HG03457 (cell line): Measurements from ENCODE around the gene RFFL.
"Not testable (repeated sequence)": the region's sequence is repeated elsewhere in the genome, so short reads cannot be mapped to it uniquely, and the experiment has no call there.

Experiments used
- ATAC-seq: cut with Tn5 transposase; IDR thresholded peaks from one replicate; pipeline ENCODE4 v1.9.1; 2021; ENCODE audit warnings: moderate number of reproducible peaks; ENCODE audit not compliant: unreplicated experiment

Gene RFFL

GRCh38 chr17:35051183-35051578, 12.3 kb downstream of the RFFL start:
- ATAC-seq = no peak

DNA sequence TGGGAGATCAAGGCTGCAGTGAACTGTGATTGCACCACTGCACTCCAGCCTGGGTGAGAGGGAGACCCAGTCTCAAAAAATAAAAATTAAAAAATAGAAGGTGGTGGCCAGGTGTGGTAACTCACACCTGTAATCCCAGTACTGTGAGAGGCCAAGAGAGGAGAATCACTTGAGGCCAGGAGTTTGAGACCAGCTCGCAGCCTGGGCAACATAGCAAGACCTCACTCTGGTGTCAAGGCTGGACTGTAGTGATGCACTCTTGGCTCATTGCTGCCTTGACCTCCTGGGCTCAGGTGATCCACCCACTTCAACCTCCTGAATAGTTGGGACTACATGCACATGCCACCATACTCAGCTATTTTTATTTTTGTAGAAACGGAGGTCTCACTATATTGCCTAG, 13.3 kb downstream of the RFFL start:
- no peak for ATAC-seq

DNA sequence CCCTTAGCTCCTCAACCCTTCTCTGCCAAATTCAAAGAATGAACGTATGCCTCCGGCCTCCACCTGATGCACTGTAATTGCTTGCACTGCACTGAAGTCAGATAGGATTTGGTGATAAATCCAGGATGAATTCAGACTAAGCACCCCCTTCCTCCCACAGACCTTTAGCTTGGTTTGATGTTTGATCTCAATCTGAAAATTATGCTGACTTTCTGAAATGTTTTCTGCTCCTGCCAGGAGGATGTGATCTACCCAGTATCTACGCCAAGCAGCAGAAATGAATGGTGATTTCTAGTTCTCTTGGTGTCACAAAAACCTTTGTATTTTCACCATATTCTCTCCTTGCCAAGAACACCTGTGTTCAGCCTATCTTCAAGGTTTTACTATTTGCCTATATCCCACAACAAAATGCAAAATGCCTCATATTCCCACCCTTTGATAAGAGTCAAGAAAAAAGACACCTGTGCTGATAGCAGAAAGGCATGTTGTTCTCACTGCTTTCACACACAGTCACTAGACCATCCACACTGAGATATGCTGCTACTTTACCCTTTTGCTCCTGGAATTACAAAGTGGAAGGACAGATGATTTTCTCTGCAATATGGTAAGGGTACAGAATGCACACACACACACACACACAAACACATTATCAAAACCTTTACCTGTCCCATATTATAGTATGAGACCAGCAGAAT, 14.7 kb downstream of the RFFL start:
- no peak for ATAC-seq

GRCh38 chr17:35046740-35047283, 16.7 kb downstream of the RFFL start:
- no peak for ATAC-seq

- ATAC-seq = no peak
Measured at GRCh38 chr17:35046245-35046644, 17.3 kb downstream of the RFFL start.

DNA sequence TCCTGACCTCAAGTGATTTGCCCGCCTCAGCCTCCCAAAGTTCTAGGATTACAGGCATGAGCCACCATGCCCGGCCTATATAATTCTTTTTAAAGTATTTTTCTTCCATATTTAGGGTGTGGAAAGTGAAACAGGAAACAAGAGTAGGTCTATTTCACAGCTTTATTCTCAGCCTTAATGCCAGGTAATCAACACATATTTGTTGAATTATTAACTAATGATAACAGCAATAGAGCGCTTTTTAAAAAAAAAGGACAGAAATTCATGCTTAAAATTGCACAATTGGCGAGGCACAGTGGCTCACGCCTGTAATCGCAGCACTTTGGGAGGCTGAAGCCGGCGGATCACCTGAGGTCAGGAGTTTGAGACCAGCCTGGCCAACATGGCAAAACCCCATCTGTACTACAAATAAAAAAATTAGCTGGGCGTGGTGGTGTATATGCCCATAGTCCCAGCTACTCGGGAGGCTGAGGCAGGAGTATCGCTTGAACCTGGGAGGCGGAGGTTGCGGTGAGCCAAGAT, 18.0 kb downstream of the RFFL start:
- not testable (repeated sequence) for ATAC-seq

DNA sequence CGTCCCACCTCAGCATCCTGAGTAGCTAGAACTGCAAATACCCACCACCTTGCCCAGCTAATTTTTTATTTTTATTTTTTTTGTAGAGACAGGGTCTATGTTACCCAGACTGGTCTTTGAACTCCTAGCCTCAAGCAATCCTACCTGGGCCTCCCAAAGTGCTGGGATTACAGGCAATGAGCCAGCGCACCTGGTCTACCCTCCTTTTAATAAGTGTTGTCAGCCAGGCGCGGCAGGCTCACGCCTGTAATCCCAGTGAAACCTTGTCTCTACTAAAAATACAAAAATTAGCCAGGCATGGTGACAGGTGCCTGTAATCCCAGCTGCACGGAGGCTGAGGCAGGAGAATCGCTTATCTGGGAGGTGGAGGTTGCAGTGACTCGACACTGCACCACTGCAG, 19.3 kb downstream of the RFFL start:
- ATAC-seq = no peak

GRCh38 chr17:35041390-35041789, 22.1 kb downstream of the RFFL start:
- ATAC-seq = no peak

DNA sequence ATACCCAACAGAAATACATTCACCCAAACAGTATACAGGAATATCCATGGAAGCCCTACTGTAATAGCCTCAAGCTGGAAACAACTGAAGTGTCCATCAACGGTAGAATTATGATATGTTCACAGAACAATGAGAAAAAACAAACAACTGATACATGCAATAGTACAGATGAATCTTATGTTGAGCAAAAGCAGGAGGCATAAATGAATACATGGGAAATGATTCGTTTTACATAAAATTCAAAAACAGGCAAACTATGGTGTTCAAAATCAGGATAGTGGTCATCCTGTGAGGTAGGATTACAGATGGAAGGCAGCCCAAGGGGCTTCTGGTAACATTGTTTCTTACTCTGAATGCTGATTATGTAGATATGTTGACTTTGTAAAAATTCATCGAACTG, 25.1 kb downstream of the RFFL start:
- ATAC-seq = no peak

GRCh38 chr17:35030780-35031179, 32.7 kb downstream of the RFFL start:
- no peak for ATAC-seq

DNA sequence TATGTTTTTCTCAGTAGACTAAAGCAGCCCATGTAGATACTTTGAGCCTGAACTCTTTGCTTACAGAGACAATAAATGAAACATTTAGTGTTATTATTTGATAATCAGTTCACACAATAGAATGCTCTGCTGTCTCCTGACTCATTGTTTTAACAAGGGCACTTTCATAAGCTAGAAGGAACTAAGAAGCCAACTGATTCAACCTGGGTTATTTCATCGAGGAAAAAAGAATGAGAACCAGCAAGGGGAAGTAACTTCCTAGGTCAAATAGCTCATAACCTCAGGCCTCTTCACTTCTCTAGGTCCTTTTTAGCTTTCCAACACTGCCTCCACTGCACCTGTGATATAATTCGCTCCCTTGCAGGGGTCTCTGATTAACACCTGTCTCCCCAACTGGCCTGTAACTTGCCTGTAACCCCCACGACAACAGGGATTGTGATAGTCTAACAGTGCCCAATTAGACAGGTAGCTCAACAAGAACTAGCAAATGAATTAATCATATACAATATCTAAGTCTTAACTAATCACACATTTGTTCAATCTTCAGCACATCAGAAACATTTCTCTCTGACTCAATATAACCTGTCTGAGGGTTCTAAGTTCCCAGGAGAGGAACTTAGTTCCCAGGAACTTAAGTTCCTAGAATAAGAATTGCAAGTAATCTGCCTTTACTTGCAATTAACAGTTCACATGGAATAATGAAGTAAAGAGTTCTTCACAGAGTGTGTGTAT, 34.8 kb downstream of the RFFL start:
- ATAC-seq = no peak

DNA sequence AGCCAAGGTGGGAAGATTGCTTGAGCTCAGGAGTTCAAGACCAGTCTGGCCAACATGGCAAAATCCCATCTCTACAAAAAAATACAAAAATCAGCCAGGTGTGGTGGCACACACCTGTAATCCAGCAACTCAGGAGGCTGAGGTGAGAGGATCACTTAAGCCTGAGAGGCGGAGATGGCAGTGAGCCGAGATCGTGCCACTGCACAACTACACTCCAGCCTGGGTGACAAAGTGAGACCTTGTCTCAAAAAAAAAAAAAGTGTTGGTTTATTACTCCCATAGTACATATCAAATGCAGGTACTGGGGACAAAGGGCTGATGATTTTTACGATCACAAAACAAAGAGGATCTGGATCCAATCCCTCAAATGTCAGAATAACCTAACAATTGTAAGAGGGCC, 35.4 kb downstream of the RFFL start:
- not testable (repeated sequence) for ATAC-seq

GRCh38 chr17:35025541-35025940, 38.0 kb downstream of the RFFL start:
- no peak for ATAC-seq

GRCh38 chr17:35023538-35023937, 40.0 kb downstream of the RFFL start:
- no peak for ATAC-seq

DNA sequence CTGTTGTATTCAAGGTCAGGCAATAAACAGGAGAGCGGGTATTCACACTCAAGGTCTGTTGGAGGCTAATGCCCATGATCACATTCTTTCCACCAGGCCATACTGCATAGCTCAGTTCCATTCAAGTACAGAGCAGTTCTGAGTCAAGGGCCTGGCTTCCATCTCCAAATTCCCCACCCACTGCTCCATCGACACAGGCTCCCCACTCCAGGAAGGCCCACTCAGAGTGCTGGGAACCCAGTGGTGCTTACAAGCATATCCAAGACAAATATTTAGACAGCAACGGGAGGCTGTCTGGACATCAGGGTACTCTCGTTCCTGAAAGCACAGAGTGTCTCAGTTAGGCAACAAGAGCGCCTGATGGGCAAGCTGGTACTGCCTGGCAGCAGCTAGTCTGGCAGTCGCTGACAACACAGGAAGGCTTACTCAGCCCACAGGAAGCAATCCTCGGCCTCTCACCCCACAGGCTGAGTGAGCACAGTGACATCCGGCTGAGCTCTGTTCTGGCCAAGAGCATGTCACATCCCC, 40.9 kb downstream of the RFFL start:
- no peak for ATAC-seq

DNA sequence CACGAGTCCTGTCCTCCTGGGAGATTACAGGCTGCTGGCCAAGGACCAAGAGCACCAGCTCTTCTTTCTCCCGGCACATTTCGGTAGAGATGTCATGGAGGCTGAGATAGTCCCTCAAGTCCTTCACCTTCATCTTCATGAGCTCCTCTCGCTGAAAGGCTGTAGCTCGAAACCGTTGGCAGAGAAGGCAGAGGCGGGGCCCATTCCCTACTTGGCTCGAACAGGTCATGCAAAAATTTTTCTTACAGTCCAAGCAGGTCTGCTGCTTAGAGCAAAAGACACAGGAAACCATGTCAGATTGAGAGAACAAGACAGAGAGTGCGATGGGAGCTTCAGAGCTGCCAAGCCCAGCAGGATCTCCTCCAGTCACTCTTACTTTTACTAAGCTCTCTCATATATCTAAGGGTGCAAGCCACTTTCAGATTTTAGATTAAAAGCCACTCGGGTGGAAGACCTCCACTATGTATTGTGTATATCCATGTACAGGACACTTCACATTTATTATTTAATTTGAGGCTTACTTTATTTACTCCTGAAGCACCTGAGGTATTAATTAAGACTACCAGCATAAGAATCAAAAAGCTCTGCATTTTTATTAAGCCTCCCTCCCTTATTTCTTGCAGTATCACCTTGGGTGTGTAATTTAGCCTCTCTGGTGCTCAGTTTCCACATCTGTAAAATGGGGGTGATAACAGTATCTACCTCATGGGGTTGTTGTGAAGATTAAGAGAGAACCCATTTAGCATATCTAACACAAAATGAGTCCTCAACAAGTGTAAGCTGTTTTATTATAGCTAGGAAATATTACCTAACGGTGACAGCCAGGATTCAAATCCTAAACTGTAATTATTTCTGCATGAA, 41.8 kb downstream of the RFFL start:
- ATAC-seq = no peak

DNA sequence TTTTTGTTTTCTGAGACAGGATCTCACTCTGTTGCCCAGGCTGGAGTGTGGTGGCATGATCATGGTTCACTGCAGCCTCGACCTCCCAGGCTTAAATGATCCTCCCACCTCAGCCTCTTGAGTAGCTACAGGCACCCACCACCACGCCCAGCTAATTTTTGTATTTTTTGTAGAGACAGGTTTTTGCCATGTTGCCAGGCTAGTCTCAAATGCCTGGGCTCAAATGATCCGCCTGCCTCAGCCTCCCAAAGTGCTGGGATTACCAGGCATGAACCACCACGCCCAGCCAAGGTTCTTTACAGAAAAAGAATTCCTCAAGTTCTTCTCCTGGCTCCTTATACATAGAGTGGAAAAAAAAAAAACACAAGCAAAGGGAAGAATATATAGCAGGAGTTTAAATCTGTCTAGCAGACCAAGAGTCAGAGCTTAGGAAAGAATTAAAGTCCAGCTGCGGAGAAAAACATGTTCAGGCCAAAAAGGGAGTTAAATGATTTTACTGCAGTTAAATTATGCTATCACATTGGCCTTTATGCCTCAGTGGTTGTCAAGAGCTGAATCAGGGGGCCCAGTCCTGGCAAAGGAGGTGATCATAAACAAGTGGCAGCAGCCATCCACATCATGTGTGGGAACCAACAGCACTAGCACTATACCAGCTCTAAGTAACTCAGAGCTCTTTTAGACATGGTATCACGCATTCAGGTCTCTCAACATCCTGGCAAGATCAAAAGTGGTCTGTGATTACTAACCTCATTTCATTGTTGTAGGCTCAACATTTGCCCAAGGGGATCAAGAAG, 43.9 kb downstream of the RFFL start:
- no peak for ATAC-seq

GRCh38 chr17:35018814-35019213, 44.7 kb downstream of the RFFL start:
- ATAC-seq = no peak

GRCh38 chr17:35017021-35017420, 46.5 kb downstream of the RFFL start:
- no peak for ATAC-seq

GRCh38 chr17:35016369-35016768, 47.1 kb downstream of the RFFL start:
- no peak for ATAC-seq
